Loucy (cell line): Measurements from ENCODE around the gene PRR9.

Experiments
- H2AFZ ChIP-seq: fragments of 200-600 bp; sonication (generic); 2 replicates; pipeline ENCODE4 v1.6.0; 2016; ENCODE audit warnings: antibody characterized with exemption, mild to moderate bottlenecking, low read length, moderate library complexity
- H3F3A ChIP-seq: fragments of 200-600 bp; 2 replicates; pipeline ENCODE4 v1.6.0; 2016; ENCODE audit warnings: antibody characterized with exemption, low read depth, mild to moderate bottlenecking
- H3K27me3 ChIP-seq: fragments of 200-600 bp; sonication (generic); 2 replicates; pipeline ENCODE4 v1.6.1; 2014; ENCODE audit warnings: low read length, mild to moderate bottlenecking; ENCODE audit not compliant: insufficient read depth, poor library complexity, severe bottlenecking
- H3K36me3 ChIP-seq: fragments of 200-600 bp; sonication (generic); 2 replicates; pipeline ENCODE4 v1.6.1; 2016; ENCODE audit warnings: low read length; ENCODE audit not compliant: insufficient read depth
- H3K4me1 ChIP-seq: fragments of 200-600 bp; sonication (generic); 2 replicates; pipeline ENCODE4 v1.5.1; 2014; ENCODE audit warnings: low read length, mild to moderate bottlenecking; ENCODE audit not compliant: insufficient read depth, poor library complexity, severe bottlenecking
- H3K4me2 ChIP-seq: fragments of 200-600 bp; sonication (generic); 2 replicates; pipeline ENCODE4 v1.6.0; 2014; ENCODE audit warnings: antibody characterized with exemption, low read length, low read depth, mild to moderate bottlenecking; ENCODE audit not compliant: poor library complexity, severe bottlenecking
- H3K4me3 ChIP-seq: fragments of 200-600 bp; sonication (generic); 2 replicates; pipeline ENCODE4 v1.5.1; 2014; ENCODE audit warnings: low read length, mild to moderate bottlenecking, mixed read lengths; ENCODE audit not compliant: poor library complexity, severe bottlenecking
- H3K79me2 ChIP-seq: fragments of 200-600 bp; sonication (generic); 2 replicates; pipeline ENCODE4 v1.6.1; 2014; ENCODE audit warnings: low read length; ENCODE audit not compliant: insufficient read depth
- H3K9ac ChIP-seq: fragments of 200-600 bp; sonication (generic); 2 replicates; pipeline ENCODE4 v1.6.0; 2014; ENCODE audit warnings: mild to moderate bottlenecking, low read depth, low read length, moderate library complexity; ENCODE audit not compliant: poor library complexity, severe bottlenecking
- H3K9me2 ChIP-seq: fragments of 200-600 bp; sonication (generic); replicated peaks from 2 replicates; pipeline ENCODE4 v1.6.1; 2016; ENCODE audit warnings: low read depth, low read length, mixed read lengths
- H3K9me3 ChIP-seq: fragments of 200-600 bp; sonication (generic); 2 replicates; pipeline ENCODE4 v1.6.1; 2014; ENCODE audit warnings: mild to moderate bottlenecking, antibody characterized with exemption, low read length, low read depth; ENCODE audit not compliant: insufficient read depth
- H4K20me1 ChIP-seq: fragments of 200-600 bp; sonication (generic); 2 replicates; pipeline ENCODE4 v1.6.0; 2014; ENCODE audit warnings: antibody characterized with exemption, low read length, mild to moderate bottlenecking; ENCODE audit not compliant: insufficient read depth, poor library complexity, severe bottlenecking
- EZH2phosphoT487 ChIP-seq: fragments of 200-600 bp; IDR thresholded peaks from 2 replicates; pipeline ENCODE4 v1.6.1; 2018; ENCODE audit warnings: antibody characterized with exemption, mild to moderate bottlenecking, moderate library complexity, borderline replicate concordance
- TF ChIP-seq, protein P1 (sequence below): fragments of 200-600 bp; sonication (generic); conservative IDR thresholded peaks from 2 replicates; pipeline ENCODE4 v1.5.1; 2014; ENCODE audit warnings: mild to moderate bottlenecking, antibody characterized with exemption, low read length

The PRR9 gene

DNA sequence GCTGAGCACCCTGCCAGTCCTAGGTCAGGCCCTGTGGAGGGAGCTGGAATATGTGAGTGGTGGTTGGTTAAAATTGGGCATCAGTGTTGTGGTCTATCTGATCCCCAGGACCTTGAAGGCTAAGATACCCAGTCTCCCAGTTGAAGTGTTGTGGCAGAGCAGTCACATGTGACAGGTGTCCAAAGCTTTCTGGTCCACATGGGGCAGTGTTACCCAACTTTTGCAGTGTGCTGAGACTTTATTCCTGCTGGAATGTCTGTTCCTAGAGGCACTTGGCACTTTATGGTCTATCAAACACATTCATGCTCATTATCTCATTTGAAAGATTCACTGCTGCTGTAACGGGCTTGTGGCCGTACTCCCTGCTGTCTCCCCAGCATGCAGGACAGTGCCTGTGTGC, 21.1 kb downstream of the PRR9 start:
- H3K79me2 ChIP-seq: no peaks in the 10 kb centered on the region
- no peaks in the 10 kb centered on the region for H3F3A ChIP-seq
- H3K4me3 ChIP-seq: no peak overlapping the region
- TF ChIP-seq, protein P1, sequence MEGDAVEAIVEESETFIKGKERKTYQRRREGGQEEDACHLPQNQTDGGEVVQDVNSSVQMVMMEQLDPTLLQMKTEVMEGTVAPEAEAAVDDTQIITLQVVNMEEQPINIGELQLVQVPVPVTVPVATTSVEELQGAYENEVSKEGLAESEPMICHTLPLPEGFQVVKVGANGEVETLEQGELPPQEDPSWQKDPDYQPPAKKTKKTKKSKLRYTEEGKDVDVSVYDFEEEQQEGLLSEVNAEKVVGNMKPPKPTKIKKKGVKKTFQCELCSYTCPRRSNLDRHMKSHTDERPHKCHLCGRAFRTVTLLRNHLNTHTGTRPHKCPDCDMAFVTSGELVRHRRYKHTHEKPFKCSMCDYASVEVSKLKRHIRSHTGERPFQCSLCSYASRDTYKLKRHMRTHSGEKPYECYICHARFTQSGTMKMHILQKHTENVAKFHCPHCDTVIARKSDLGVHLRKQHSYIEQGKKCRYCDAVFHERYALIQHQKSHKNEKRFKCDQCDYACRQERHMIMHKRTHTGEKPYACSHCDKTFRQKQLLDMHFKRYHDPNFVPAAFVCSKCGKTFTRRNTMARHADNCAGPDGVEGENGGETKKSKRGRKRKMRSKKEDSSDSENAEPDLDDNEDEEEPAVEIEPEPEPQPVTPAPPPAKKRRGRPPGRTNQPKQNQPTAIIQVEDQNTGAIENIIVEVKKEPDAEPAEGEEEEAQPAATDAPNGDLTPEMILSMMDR: peak; percentile 68
- TF ChIP-seq EZH2phosphoT487: no peak
- H4K20me1 ChIP-seq: no peaks in the 10 kb centered on the region
- H3K4me1 ChIP-seq: no peaks in the 10 kb centered on the region
- H3K9me3 ChIP-seq: no peaks in the 10 kb centered on the region
- H3K27me3 ChIP-seq: no peaks in the 10 kb centered on the region
- no peak overlapping the region for H2AFZ ChIP-seq
- H3K36me3 ChIP-seq: no peaks in the 10 kb centered on the region
- H3K9me2 ChIP-seq: no peaks in the 10 kb centered on the region
- no peak overlapping the region for H3K9ac ChIP-seq
- H3K4me2 ChIP-seq: no peak overlapping the region

DNA sequence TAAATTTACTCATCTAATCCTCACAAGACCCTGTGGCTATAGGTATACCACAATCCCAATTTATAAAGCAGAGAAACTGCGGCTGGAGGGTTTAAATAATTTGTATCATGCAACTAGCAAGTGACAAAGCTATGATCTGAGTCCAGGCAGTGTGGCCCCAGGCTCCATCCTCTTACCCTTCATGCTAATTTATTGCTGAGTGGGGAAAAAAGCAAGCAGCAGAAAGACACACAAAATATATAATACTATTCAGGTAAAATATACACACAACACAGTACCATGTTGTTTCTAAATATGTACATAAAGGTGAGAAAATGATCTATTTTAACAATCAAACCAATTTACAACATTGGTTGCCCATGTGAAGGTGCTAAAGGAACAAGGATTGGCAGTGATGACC, 24.8 kb downstream of the PRR9 start:
- Histone ChIP-seq H3K9me3 (no peaks in the 10 kb centered on the region), H4K20me1 (no peaks in the 10 kb centered on the region), H3K36me3 (no peaks in the 10 kb centered on the region), H3K79me2 (no peaks in the 10 kb centered on the region), H3K27me3 (no peaks in the 10 kb centered on the region), H3K4me3 (no peak overlapping the region), H3K4me1 (no peaks in the 10 kb centered on the region), H3K9me2 (no peaks in the 10 kb centered on the region), H3K9ac (no peak overlapping the region), H3K4me2 (no peak overlapping the region), H3F3A (no peaks in the 10 kb centered on the region), H2AFZ (no peak overlapping the region)
- no peak for TF ChIP-seq EZH2phosphoT487
- TF ChIP-seq, protein P1: no peak

DNA sequence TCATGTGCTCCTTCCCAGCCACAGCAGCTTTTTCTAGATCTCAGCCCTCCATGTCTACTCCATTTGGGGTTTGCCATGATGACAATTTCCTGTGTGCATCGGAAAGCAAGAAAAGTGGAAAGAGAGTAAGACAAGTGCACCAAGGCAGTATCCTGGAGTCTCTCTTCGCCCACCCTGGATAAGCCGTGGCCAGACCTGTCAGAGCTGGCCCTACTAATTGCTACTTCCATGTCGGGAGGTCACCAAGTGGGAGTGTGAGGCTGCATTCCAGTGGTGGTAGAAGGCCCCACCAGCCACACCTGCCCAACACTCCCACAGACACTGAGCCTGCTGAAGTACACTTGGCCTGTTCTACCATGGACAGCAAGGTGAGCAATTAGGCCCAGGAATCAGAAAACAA, 28.1 kb downstream of the PRR9 start:
- H3K4me1 ChIP-seq: no peaks in the 10 kb centered on the region
- no peak for TF ChIP-seq EZH2phosphoT487
- TF ChIP-seq, protein P1: no peak
- H3K9ac ChIP-seq: no peak overlapping the region
- no peak overlapping the region for H3K4me3 ChIP-seq
- no peaks in the 10 kb centered on the region for H3K79me2 ChIP-seq
- H3K9me3 ChIP-seq: no peaks in the 10 kb centered on the region
- H3K27me3 ChIP-seq: no peaks in the 10 kb centered on the region
- no peaks in the 10 kb centered on the region for H3K9me2 ChIP-seq
- H4K20me1 ChIP-seq: no peaks in the 10 kb centered on the region
- H3K36me3 ChIP-seq: no peaks in the 10 kb centered on the region
- no peak overlapping the region for H2AFZ ChIP-seq
- H3F3A ChIP-seq: no peaks in the 10 kb centered on the region
- H3K4me2 ChIP-seq: no peak overlapping the region
